RWPE2 (cell line): Measurements from ENCODE around the gene ABCC10.

Experiments used
- ATAC-seq: fragments of 200-7000 bp; cut with Tn5 transposase; 3 replicates; pipeline ENCODE4 v1.9.1; 2021; ENCODE audit warnings: low read depth
- DNase-seq: peaks from one replicate; pipeline ENCODE4 v3.0.0-alpha.2; 2020; ENCODE audit warnings: low spot score
- H3K27ac ChIP-seq: fragments of 450-650 bp; 2 replicates; pipeline ENCODE4 v1.5.1; 2017; ENCODE audit warnings: mild to moderate bottlenecking; ENCODE audit not compliant: poor library complexity, severe bottlenecking
- H3K27me3 ChIP-seq: fragments of 250-450 bp; sonication (Bioruptor Pico); 2 replicates; pipeline ENCODE4 v1.5.1; 2021; ENCODE audit warnings: mild to moderate bottlenecking, moderate library complexity; ENCODE audit not compliant: insufficient read depth, poor library complexity, severe bottlenecking
- H3K36me3 ChIP-seq: fragments of 250-450 bp; sonication (Bioruptor Pico); 2 replicates; pipeline ENCODE4 v1.5.1; 2020; ENCODE audit warnings: low read depth, mild to moderate bottlenecking, moderate library complexity
- H3K4me1 ChIP-seq: fragments of 250-450 bp; sonication (Bioruptor Pico); 2 replicates; pipeline ENCODE4 v1.5.1; 2021; ENCODE audit warnings: mild to moderate bottlenecking, moderate library complexity; ENCODE audit not compliant: insufficient read depth, poor library complexity, severe bottlenecking
- H3K4me3 ChIP-seq: fragments of 250-450 bp; sonication (Bioruptor Pico); 2 replicates; pipeline ENCODE4 v1.5.1; 2021; ENCODE audit warnings: mild to moderate bottlenecking, moderate library complexity; ENCODE audit not compliant: severe bottlenecking
- H3K9me3 ChIP-seq: fragments of 250-450 bp; sonication (Bioruptor Pico); 2 replicates; pipeline ENCODE4 v1.5.1; 2021; ENCODE audit warnings: mild to moderate bottlenecking, moderate library complexity; ENCODE audit not compliant: severe bottlenecking
- TF ChIP-seq, protein P1 (sequence below): fragments of 450-650 bp; IDR thresholded peaks from one replicate; pipeline ENCODE4 v1.5.1; 2017; ENCODE audit warnings: mild to moderate bottlenecking, moderate library complexity; ENCODE audit not compliant: poor library complexity, severe bottlenecking

ABCC10 gene

DNA sequence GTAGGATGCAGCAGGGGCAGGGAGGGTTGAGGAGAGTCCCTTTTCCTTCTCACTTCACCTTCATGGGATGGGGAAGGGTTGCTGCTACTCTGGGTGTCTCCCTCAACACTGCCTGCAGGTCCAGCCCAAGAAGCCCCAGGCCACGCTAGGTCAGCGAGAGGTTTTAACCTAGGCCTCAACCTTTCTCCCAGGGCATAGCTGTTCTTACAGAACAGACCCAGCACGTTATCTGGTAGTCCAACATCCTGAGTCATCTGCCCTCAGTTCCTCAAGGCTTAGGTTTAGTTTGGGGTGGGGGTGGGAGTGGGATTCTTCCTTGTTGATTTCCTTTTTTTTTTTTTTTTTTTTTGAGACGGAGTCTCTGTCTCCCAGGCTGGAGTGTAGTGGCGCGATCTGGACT lies 67.0 kb downstream of the ABCC10 start:
- H3K4me1 ChIP-seq, result peaks cover 60% of the 10 kb centered on the region

GRCh38 chr6:43494766-43495165 lies 67.4 kb downstream of the ABCC10 start:
- Histone ChIP-seq H3K9me3 (no peaks in the 10 kb centered on the region), H3K4me3 (no peak overlapping the region), H3K36me3 (peaks cover 32% of the 10 kb centered on the region), H3K27me3 (no peaks in the 10 kb centered on the region), H3K4me1 (peaks cover 60% of the 10 kb centered on the region), H3K27ac (no peak overlapping the region)
- DNase-seq, result no peak
- ATAC-seq, result no peak
- TF ChIP-seq, protein P1, sequence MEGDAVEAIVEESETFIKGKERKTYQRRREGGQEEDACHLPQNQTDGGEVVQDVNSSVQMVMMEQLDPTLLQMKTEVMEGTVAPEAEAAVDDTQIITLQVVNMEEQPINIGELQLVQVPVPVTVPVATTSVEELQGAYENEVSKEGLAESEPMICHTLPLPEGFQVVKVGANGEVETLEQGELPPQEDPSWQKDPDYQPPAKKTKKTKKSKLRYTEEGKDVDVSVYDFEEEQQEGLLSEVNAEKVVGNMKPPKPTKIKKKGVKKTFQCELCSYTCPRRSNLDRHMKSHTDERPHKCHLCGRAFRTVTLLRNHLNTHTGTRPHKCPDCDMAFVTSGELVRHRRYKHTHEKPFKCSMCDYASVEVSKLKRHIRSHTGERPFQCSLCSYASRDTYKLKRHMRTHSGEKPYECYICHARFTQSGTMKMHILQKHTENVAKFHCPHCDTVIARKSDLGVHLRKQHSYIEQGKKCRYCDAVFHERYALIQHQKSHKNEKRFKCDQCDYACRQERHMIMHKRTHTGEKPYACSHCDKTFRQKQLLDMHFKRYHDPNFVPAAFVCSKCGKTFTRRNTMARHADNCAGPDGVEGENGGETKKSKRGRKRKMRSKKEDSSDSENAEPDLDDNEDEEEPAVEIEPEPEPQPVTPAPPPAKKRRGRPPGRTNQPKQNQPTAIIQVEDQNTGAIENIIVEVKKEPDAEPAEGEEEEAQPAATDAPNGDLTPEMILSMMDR, result no peak

More for the DNA sequence above, 67.0 kb downstream of the ABCC10 start:
- Histone ChIP-seq H3K9me3 (no peaks in the 10 kb centered on the region), H3K27me3 (no peaks in the 10 kb centered on the region), H3K4me3 (no peak overlapping the region), H3K36me3 (peaks cover 28% of the 10 kb centered on the region), H3K27ac (no peak overlapping the region)
- TF ChIP-seq, protein P1, result no peak
- DNase-seq (no peak), ATAC-seq (no peak)

DNA sequence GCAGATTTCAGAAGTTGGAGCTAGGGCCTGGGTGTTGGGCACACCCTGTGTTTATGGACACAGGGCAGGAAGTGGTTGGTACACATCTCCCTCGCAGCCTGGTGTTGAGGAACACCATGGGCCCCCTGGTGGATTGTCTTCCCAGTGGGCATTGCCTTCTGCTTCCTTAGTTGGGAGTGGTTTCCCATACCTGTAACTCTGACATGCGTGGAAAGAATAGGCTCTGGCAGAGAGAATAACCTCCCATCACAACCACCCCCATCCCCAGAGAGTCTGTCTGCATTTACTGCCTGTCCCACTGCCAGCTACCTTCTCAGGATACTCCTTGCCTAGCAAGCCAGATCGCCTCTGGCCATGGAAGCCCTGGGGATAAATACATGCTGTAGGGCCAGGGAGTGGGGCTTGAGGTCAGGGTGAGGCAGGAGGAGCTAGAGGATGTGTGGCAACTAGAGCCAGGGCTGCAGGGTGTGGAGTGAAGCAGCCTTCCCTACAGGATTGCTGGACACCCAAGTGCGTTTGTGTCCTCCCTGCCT lies 68.1 kb downstream of the ABCC10 start:
- ATAC-seq, result peak; percentile 34
- peaks cover 39% of the 10 kb centered on the region for H3K36me3 ChIP-seq
- H3K9me3 ChIP-seq, result no peaks in the 10 kb centered on the region
- DNase-seq, result no peak
- H3K27ac ChIP-seq, result no peak overlapping the region
- no peak overlapping the region for H3K4me3 ChIP-seq
- H3K4me1 ChIP-seq, result peaks cover 60% of the 10 kb centered on the region
- TF ChIP-seq, protein P1, result peak; percentile 60
- no peaks in the 10 kb centered on the region for H3K27me3 ChIP-seq

DNA sequence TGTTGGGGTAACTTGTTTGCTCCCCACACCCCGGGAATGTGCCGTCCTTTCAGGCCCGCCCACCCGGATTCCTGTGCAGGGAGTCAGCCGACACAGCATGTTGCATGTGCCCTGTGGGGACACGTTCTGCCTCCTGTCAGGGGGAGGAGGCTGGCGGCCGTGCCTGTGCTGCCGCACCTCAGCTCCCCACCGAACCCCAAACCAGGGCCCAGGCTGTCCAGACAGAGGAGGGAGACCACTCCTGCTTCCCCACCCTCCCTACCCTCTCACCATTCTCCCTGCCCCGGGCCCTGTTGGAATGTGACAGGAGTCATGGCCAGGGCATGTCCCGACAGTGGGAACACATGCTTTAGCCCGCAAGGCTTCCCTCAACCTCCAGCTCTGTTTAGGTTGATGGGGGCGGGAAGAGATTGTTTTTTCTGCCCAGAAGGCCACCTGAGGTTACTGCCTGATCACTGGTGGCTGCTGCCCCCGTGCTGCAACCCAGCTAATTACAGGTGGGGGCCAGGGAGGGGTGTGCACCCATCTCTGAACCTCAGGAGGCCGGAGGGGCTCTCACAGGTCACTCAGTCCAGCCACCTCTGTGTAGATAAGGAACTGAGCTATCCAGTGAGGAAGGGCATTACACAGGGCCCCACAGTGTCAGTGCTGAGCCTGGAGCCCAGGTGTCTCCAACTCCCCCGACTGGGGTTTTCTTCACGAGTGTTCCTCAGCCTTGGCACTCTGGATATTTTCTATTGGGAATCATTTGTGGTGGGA lies 69.2 kb downstream of the ABCC10 start:
- Histone ChIP-seq H3K27me3 (no peaks in the 10 kb centered on the region), H3K36me3 (peaks cover 46% of the 10 kb centered on the region), H3K27ac (no peak overlapping the region), H3K9me3 (no peaks in the 10 kb centered on the region), H3K4me3 (no peak overlapping the region), H3K4me1 (peaks cover 56% of the 10 kb centered on the region)
- DNase-seq (peak; percentile 93), ATAC-seq (peak; percentile 68)
- TF ChIP-seq, protein P1, result peak; percentile 95

- H3K36me3 ChIP-seq, result peaks cover 45% of the 10 kb centered on the region
These were observed 69.7 kb downstream of the ABCC10 start for GRCh38 chr6:43497129-43497396.

More at GRCh38 chr6:43497129-43497396, 69.7 kb downstream of the ABCC10 start:
- TF ChIP-seq, protein P1, result no peak
- ATAC-seq (no peak), DNase-seq (no peak)
- Histone ChIP-seq H3K27ac (no peak overlapping the region), H3K4me3 (no peak overlapping the region), H3K27me3 (no peaks in the 10 kb centered on the region), H3K4me1 (peaks cover 51% of the 10 kb centered on the region), H3K9me3 (no peaks in the 10 kb centered on the region)
